Endothelial cell of umbilical vein (primary cell): ENCODE measurements around the gene B9D1. TPM values are rescaled to one million over a fixed set of nuclear protein-coding genes. Genes with fewer than 3 reads are reported as not detected.

Experiments
- BruUV-seq: library from RNA; stranded (reverse); fragments of 400-500 nt; replicated peaks from 2 replicates; lab custom pipeline; 2021; lab: Mats Ljungman, UMichigan
- CTCF ChIA-PET: fragments of 300-600, 350-600 bp; sonication (Branson Sonifier 250); formaldehyde crosslinking; loops from one replicate; lab custom pipeline; 2021; ENCODE audit warnings: antibody characterized with exemption, inconsistent platforms; lab: Charles Lee
- POLR2A ChIA-PET: fragments of 300-600, 350-600 bp; sonication (Branson Sonifier 250); formaldehyde crosslinking; loops from one replicate; lab custom pipeline; 2021; ENCODE audit warnings: antibody characterized with exemption, inconsistent platforms; lab: Charles Lee
- DNase-seq: peaks from one replicate; pipeline ENCODE4 v3.0.0-alpha.2; 2011; ENCODE audit warnings: low read depth, low spot score
- FAIRE-seq: peaks from 2 replicates; lab custom pipeline; 2011; peaks lifted over from hg19 to GRCh38; lab: Jason Lieb, UNC
- H2AFZ ChIP-seq: 2 replicates; pipeline ENCODE4 v1.6.0; 2012; ENCODE audit warnings: low read depth, low read length, control low read depth, inconsistent platforms
- H3K27ac ChIP-seq: 2 replicates; pipeline ENCODE4 v1.5.1; 2011; ENCODE audit warnings: low read depth, mild to moderate bottlenecking, control low read depth, low read length, moderate library complexity; ENCODE audit not compliant: insufficient read depth
- H3K27me3 ChIP-seq, 2 experiments: 2 replicates each; pipeline versions ENCODE4 v1.6.0 to v1.6.1; 2011; ENCODE audit warnings: low read length in 2 of 2, mixed read lengths in 1 of 2; ENCODE audit not compliant: control insufficient read depth in 2 of 2, insufficient read depth in 2 of 2
- H3K36me3 ChIP-seq, 2 experiments: 2 replicates in 1 of 2; 3 replicates in 1 of 2; pipeline ENCODE4 v1.5.1; 2011; ENCODE audit warnings: low read length in 2 of 2, mild to moderate bottlenecking in 1 of 2, moderate library complexity in 1 of 2; ENCODE audit not compliant: control insufficient read depth in 2 of 2, insufficient read depth in 2 of 2; ENCODE audit errors: extremely low read depth in 1 of 2
- H3K4me1 ChIP-seq: 3 replicates; pipeline ENCODE4 v1.5.1; 2011; ENCODE audit warnings: mild to moderate bottlenecking, low read length; ENCODE audit not compliant: control insufficient read depth, insufficient read depth; ENCODE audit errors: extremely low read depth
- H3K4me2 ChIP-seq: 2 replicates; pipeline ENCODE4 v1.6.1; 2011; ENCODE audit warnings: low read length, control low read depth, mixed read lengths; ENCODE audit not compliant: insufficient read depth
- H3K4me3 ChIP-seq, 3 experiments: fragments of 200-600 bp in 1 of 3; sonication (generic), shearing (Covaris generic) in 1 of 3; replicated peaks in 1 of 3; 2 replicates each; pipeline ENCODE4 v1.5.1; 2011 to 2016; ENCODE audit warnings: control low read depth in 3 of 3, low read length in 3 of 3, mild to moderate bottlenecking in 2 of 3, inconsistent platforms in 1 of 3, low read depth in 1 of 3, moderate library complexity in 1 of 3; ENCODE audit not compliant: insufficient read depth in 1 of 3
- H3K79me2 ChIP-seq: 2 replicates; pipeline ENCODE4 v1.6.0; 2012; ENCODE audit warnings: low read length, inconsistent platforms; ENCODE audit not compliant: control insufficient read depth, insufficient read depth
- H3K9ac ChIP-seq: replicated peaks from 2 replicates; pipeline ENCODE3; 2011; ENCODE audit warnings: low read length, control low read depth; ENCODE audit not compliant: insufficient read depth; ENCODE audit errors: extremely low read depth
- H3K9me1 ChIP-seq: replicated peaks from 3 replicates; pipeline ENCODE4 v1.6.0; 2011; ENCODE audit warnings: mild to moderate bottlenecking, low read length; ENCODE audit not compliant: control insufficient read depth, insufficient read depth; ENCODE audit errors: extremely low read depth
- H3K9me3 ChIP-seq: replicated peaks from 2 replicates; pipeline ENCODE4 v1.5.1; 2012; ENCODE audit warnings: low read length, inconsistent platforms; ENCODE audit not compliant: control insufficient read depth, insufficient read depth
- H4K20me1 ChIP-seq: replicated peaks from 2 replicates; pipeline ENCODE3; 2011; ENCODE audit warnings: mild to moderate bottlenecking, low read length; ENCODE audit not compliant: control insufficient read depth, insufficient read depth; ENCODE audit errors: extremely low read depth
- CTCF ChIP-seq, 2 donors: IDR thresholded peaks; 1 replicate in 1 of 2; 2 replicates in 1 of 2; pipeline ENCODE4 v1.5.1; 2011; ENCODE audit warnings: low read length in 2 of 2, mild to moderate bottlenecking in 2 of 2, moderate library complexity in 2 of 2, control low read depth in 1 of 2, inconsistent platforms in 1 of 2, low read depth in 1 of 2; ENCODE audit not compliant: insufficient read depth in 1 of 2; ENCODE audit errors: extremely low read depth in 1 of 2
- EZH2 ChIP-seq: IDR thresholded peaks from 2 replicates; pipeline ENCODE4 v1.6.1; 2012; ENCODE audit warnings: borderline replicate concordance, low read depth, mild to moderate bottlenecking, moderate library complexity, low read length, inconsistent platforms; ENCODE audit not compliant: severe bottlenecking
- FOS ChIP-seq: IDR thresholded peaks from 2 replicates; pipeline ENCODE4 v1.6.1; 2011; ENCODE audit warnings: mild to moderate bottlenecking, low read length, moderate library complexity, borderline replicate concordance; ENCODE audit not compliant: insufficient read depth
- GATA2 ChIP-seq: IDR thresholded peaks from 2 replicates; pipeline ENCODE4 v1.7.0; 2011; ENCODE audit warnings: low read depth, mild to moderate bottlenecking, moderate library complexity, mixed read lengths, low read length; ENCODE audit not compliant: insufficient read length, insufficient read depth
- JUN ChIP-seq: IDR thresholded peaks from 2 replicates; pipeline ENCODE4 v1.6.1; 2011; ENCODE audit warnings: borderline replicate concordance, low read depth; ENCODE audit not compliant: insufficient read length, insufficient read depth
- MAX ChIP-seq: IDR thresholded peaks from 2 replicates; pipeline ENCODE4 v1.6.1; 2011; ENCODE audit not compliant: insufficient read depth, insufficient read length
- MYC ChIP-seq: IDR thresholded peaks from one replicate; pipeline ENCODE4 v1.6.1; 2011; ENCODE audit warnings: mild to moderate bottlenecking, low read depth, low read length
- POLR2A ChIP-seq: IDR thresholded peaks from 2 replicates; pipeline ENCODE4 v1.6.1; 2012; ENCODE audit warnings: low read depth, mild to moderate bottlenecking, control low read depth, low read length
- POLR2AphosphoS5 ChIP-seq: IDR thresholded peaks from 2 replicates; pipeline ENCODE4 v1.6.1; 2012; ENCODE audit warnings: low read depth, mild to moderate bottlenecking, control low read depth, low read length, moderate library complexity; ENCODE audit not compliant: insufficient read depth
- dilution Hi-C: fragments of 300-500 bp; cut with MboI; formaldehyde crosslinking; loops from one replicate; pipeline ENCODE4 v1.15.0; 2019; ENCODE audit warnings: low sequenced_read_pairs; ENCODE audit not compliant: extremely low pct_ligation_motif_present
- intact Hi-C: fragments of 100-400 bp; cut with micrococcal nuclease; formaldehyde crosslinking; loops from one replicate; pipeline ENCODE4 v1.10.0; 2022
- polyA plus RNA-seq, 4 experiments: library from polyadenylated mRNA; depleted of rRNA in 3 of 4; stranded (reverse) in 3 of 4; unstranded in 1 of 4; fragments of >200 nt; gene quantifications; 2 replicates each; pipeline versions ENCODE4 v1.2.1 to v1.2.3, GENCODE V29; 2011 to 2012; ENCODE audit warnings: missing spikeins in 1 of 4
- total RNA-seq: library from RNA; stranded (reverse); gene quantifications from 2 replicates; pipeline ENCODE4 v1.2.3, GENCODE V29; 2021

The B9D1 gene
- total and polyA plus RNA-seq, 2 donors (not counting 3 experiments of a cell fraction or from before 2014, with no cell fraction given), result 20.5 to 55.8 TPM

- Histone ChIP-seq H3K27ac (no peak overlapping the region), H3K9ac (no peak overlapping the region), H3K4me3 (no peak overlapping the region), H3K4me2 (no peak overlapping the region), H2AFZ (no peak overlapping the region), H3K9me3 (no peaks in the 10 kb centered on the region), H3K79me2 (no peaks in the 10 kb centered on the region), H3K36me3 (peaks cover 0 to 2% of the 10 kb centered on the region in 2 experiments), H3K9me1 (no peaks in the 10 kb centered on the region), H3K4me1 (peaks cover 8% of the 10 kb centered on the region), H4K20me1 (no peaks in the 10 kb centered on the region), H3K27me3 (no peaks in the 10 kb centered on the region)
- BruUV-seq, result no TSS peak
- DNase-seq, result no peak
- TF ChIP-seq MAX (no peak), GATA2 (no peak), POLR2AphosphoS5 (no peak), CTCF (IDR thresholded peaks at IDR 0.05; ENCODE audit: extremely low read depth in 1 of 2, insufficient read depth in 1 of 2, low read depth in 1 of 2, low read length in 2 of 2) (no peak), FOS (no peak), MYC (no peak), JUN (no peak), EZH2 (no peak), POLR2A (no peak)
- ChIA-PET POLR2A (no interaction called here), CTCF (no interaction called here)
- dilution Hi-C loops (no loop called here), intact Hi-C loops (no loop called here)
- FAIRE-seq, result no peak
Observed at GRCh38 chr17:19357351-19357750, 5.2 kb downstream of the B9D1 start.
